Adipose tissue (tissue), 3 donors: Measurements from ENCODE around the gene OXLD1. TPM values are rescaled to one million over a fixed set of nuclear protein-coding genes. Genes with fewer than 3 reads are reported as not detected.
"Not testable (repeated sequence)": the region's sequence is repeated elsewhere in the genome, so short reads cannot be mapped to it uniquely, and the experiment has no call there.

ENCODE experiments used
- H3K27ac ChIP-seq: one replicate; pipeline ENCODE4 v1.5.1; 2013; ENCODE audit warnings: low read depth, low read length
- WGBS, 3 donors: extraction: QIAGEN DNeasy Blood & Tissue Kit; methylation state at CpG; one replicate each; pipeline ENCODE4 v1.1.7; 2013; 5-methylcytosine and 5-hydroxymethylcytosine counted together
- polyA plus RNA-seq, 3 donors: library from polyadenylated mRNA; stranded (reverse); fragments of 200-250 nt; gene quantifications; one replicate each; pipeline ENCODE4 v1.2.3, GENCODE V29; 2013
- donor health status: healthy with polysubstance abuse.
- donor health status: Bipolar disorder and iron deficiency.
- donor health status: healthy.

Gene OXLD1
- polyA plus RNA-seq, 3 donors = 33.5 to 51.2 (median 40.5) TPM

GRCh38 chr17:81641825-81642489, 24.4 kb downstream of the OXLD1 start:
- H3K27ac ChIP-seq = no peak overlapping the region
- WGBS, 3 donors = 90 to 93% (median 93%) methylated on average over 16 to 17 of the region's 17 CpGs

GRCh38 chr17:81640011-81640410, 26.4 kb downstream of the OXLD1 start:
- WGBS, 3 donors = 89 to 98% (median 93%) methylated on average over 9 of the region's 9 CpGs
- H3K27ac ChIP-seq = no peak overlapping the region

- 69 to 79% (median 74%) methylated on average over 4 of the region's 4 CpGs for WGBS, 3 donors
- H3K27ac ChIP-seq = no peak overlapping the region
Measured at GRCh38 chr17:81638683-81639082, 27.7 kb downstream of the OXLD1 start.

- WGBS, 3 donors = 0% methylated on average over 47 to 77 of the region's 77 CpGs
- H3K27ac ChIP-seq = peak within 1 kb of the TSS; percentile 5
Measured at GRCh38 chr17:81636505-81637288, 29.7 kb downstream of the OXLD1 start, which contains the start of the genes NPLOC4 and TSPAN10. NPLOC4 (minus strand) TSS chr17:81637112; CDS start chr17:81636930, 182 bp downstream. TSPAN10 (plus strand) TSS chr17:81637196; CDS start chr17:81642413, 5,217 bp downstream.

GRCh38 chr17:81635973-81636504, 30.4 kb downstream of the OXLD1 start:
- 25 to 39% (median 33%) methylated on average over 18 of the region's 18 CpGs for WGBS, 3 donors
- peak overlapping the region; percentile 5 for H3K27ac ChIP-seq

GRCh38 chr17:81635431-81635830, 31.0 kb downstream of the OXLD1 start:
- H3K27ac ChIP-seq = no peak overlapping the region

GRCh38 chr17:81631482-81631881, 34.9 kb downstream of the OXLD1 start:
- 69 to 80% (median 69%) methylated on average over 7 of the region's 7 CpGs for WGBS, 3 donors
- no peak overlapping the region for H3K27ac ChIP-seq

More at GRCh38 chr17:81635431-81635830, 31.0 kb downstream of the OXLD1 start:
- WGBS, 3 donors = 90 to 92% (median 91%) methylated on average over 5 of the region's 5 CpGs

- H3K27ac ChIP-seq = no peak overlapping the region
- 74 to 87% (median 84%) methylated on average over 8 of the region's 8 CpGs for WGBS, 3 donors
Measured at GRCh38 chr17:81630274-81630673, 36.1 kb downstream of the OXLD1 start.

- H3K27ac ChIP-seq = no peak overlapping the region
- 32 to 75% (median 57%) methylated on average over 11 of the region's 11 CpGs for WGBS, 3 donors
Measured at GRCh38 chr17:81621494-81622130, 44.8 kb downstream of the OXLD1 start.

- WGBS, 3 donors = 96 to 100% (median 97%) methylated on average over 10 to 26 of the region's 36 CpGs
- not testable (repeated sequence) for H3K27ac ChIP-seq
Measured at GRCh38 chr17:81618307-81618706, 48.1 kb downstream of the OXLD1 start.

- WGBS, 3 donors = 42 to 65% (median 58%) methylated on average over 7 of the region's 7 CpGs
Measured at GRCh38 chr17:81616877-81617276, 49.5 kb downstream of the OXLD1 start.

GRCh38 chr17:81615401-81615930, 50.9 kb downstream of the OXLD1 start:
- WGBS, 3 donors = 86 to 93% (median 89%) methylated on average over 4 of the region's 4 CpGs
- no peak overlapping the region for H3K27ac ChIP-seq

More at GRCh38 chr17:81616877-81617276, 49.5 kb downstream of the OXLD1 start:
- no peak overlapping the region for H3K27ac ChIP-seq

Other genes starting within 250 kb of the OXLD1 start
- gene ACTG1, start 153.8 kb downstream of the OXLD1 start, polyA plus RNA-seq = 1,000 to 10,000 TPM; 1,930 to 3,527 (median 2,831) TPM
- 1 to 10 TPM in 2 of 3 donors, under 1 TPM in 1; 0.21 to 4.9 (median 1.0) TPM for gene FSCN2, start 138.2 kb downstream of the OXLD1 start, polyA plus RNA-seq
- 10 to 100 TPM; 10.1 to 25.9 (median 22.4) TPM for gene FAAP100, start 114.3 kb downstream of the OXLD1 start, polyA plus RNA-seq
- 10 to 100 TPM; 21.9 to 53.4 (median 30.8) TPM for gene NPLOC4, start 29.5 kb downstream of the OXLD1 start, polyA plus RNA-seq
- 1 to 10 TPM in 1 of 3 donors, under 1 TPM in 2; 0.79 to 1.3 (median 0.86) TPM for gene TSPAN10, start 29.4 kb downstream of the OXLD1 start, polyA plus RNA-seq
- gene PDE6G, start 10.1 kb downstream of the OXLD1 start, polyA plus RNA-seq = 1 to 10 TPM in 1 of 3 donors, under 1 TPM in 2; 0.20 to 1.0 (median 0.45) TPM
- gene CCDC137, start 132 bp upstream of the OXLD1 start, polyA plus RNA-seq = 10 to 100 TPM in 2 of 3 donors, 1 to 10 TPM in 1; 8.9 to 18.6 (median 11.3) TPM
- 10 to 100 TPM; 26.8 to 44.4 (median 41.1) TPM for gene ARL16, start 17.2 kb upstream of the OXLD1 start, polyA plus RNA-seq
- 100 to 1,000 TPM in 1 of 3 donors, 10 to 100 TPM in 2; 57.6 to 118 (median 91.6) TPM for gene HGS, start 17.4 kb upstream of the OXLD1 start, polyA plus RNA-seq
- 100 to 1,000 TPM in 2 of 3 donors, 10 to 100 TPM in 1; 81.3 to 134 (median 118) TPM for gene MRPL12, start 36.8 kb upstream of the OXLD1 start, polyA plus RNA-seq
- gene SLC25A10, start 45.7 kb upstream of the OXLD1 start, polyA plus RNA-seq = 10 to 100 TPM; 18.7 to 61.4 (median 43.2) TPM
- gene GCGR, start 137.5 kb upstream of the OXLD1 start, polyA plus RNA-seq = 1 to 10 TPM in 1 of 3 donors, under 1 TPM in 1, not detected in 1; 0.12 to 1.4 TPM
- 100 to 1,000 TPM in 2 of 3 donors, 10 to 100 TPM in 1; 92.8 to 190 (median 116) TPM for gene MCRIP1, start 166.7 kb upstream of the OXLD1 start, polyA plus RNA-seq
- gene PPP1R27, start 168.4 kb upstream of the OXLD1 start, polyA plus RNA-seq = under 1 TPM in 2 of 3 donors, not detected in 1; 0.15 to 0.58 TPM
- 1,000 to 10,000 TPM in 1 of 3 donors, 100 to 1,000 TPM in 2; 377 to 2,064 (median 453) TPM for gene P4HB, start 193.9 kb upstream of the OXLD1 start, polyA plus RNA-seq
- gene ARHGDIA, start 204.7 kb upstream of the OXLD1 start, polyA plus RNA-seq = 100 to 1,000 TPM; 133 to 351 (median 249) TPM
- 10 to 100 TPM; 20.0 to 46.4 (median 37.9) TPM for gene ALYREF, start 225.0 kb upstream of the OXLD1 start, polyA plus RNA-seq
- gene ANAPC11, start 225.1 kb upstream of the OXLD1 start, polyA plus RNA-seq = 100 to 1,000 TPM; 160 to 319 (median 193) TPM
- under 1 TPM in 2 of 3 donors, not detected in 1; 0.23 to 0.77 TPM for gene NPB, start 235.6 kb upstream of the OXLD1 start, polyA plus RNA-seq
- gene PCYT2, start 244.8 kb upstream of the OXLD1 start, polyA plus RNA-seq = 10 to 100 TPM; 30.4 to 76.4 (median 54.3) TPM